ENCODE results near the gene HSPA1A.

Gene HSPA1A

DNA sequence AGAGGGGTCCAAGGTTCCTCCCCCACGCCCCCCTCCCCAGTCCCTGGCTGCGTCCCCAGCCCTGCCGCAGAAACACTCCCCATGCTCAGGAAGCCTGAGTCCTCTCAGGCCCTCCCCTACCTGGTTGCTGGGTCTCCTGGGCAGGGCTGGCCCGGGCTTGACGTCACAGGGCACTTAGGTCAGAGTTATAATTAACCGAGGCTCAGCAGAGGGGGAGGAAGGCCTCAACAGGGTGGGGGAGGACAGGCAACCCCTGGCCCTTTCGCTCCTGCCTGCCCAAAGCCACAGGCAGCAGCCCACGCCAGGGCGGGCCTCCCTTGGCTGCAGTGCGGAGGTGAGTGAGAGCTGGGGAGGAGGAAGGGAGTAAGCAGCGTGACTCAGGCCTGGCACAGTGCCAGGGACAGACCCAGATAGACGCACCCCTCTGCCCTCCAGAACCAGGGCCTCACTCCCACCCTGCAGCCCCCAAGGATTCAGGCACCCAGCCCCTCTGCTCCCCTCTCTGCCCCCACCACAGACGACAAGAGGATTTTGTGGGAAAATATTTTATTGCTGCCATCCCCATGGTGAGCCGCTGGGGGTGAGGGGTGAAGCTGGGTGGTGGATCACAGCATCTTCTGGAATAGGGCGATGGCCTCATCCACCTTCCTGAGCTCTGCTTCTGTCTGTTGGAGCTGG lies 38.2 kb upstream of the HSPA1A start, which contains the start of gene VWA7 (continued):
- TF ChIP-seq, protein P1, sequence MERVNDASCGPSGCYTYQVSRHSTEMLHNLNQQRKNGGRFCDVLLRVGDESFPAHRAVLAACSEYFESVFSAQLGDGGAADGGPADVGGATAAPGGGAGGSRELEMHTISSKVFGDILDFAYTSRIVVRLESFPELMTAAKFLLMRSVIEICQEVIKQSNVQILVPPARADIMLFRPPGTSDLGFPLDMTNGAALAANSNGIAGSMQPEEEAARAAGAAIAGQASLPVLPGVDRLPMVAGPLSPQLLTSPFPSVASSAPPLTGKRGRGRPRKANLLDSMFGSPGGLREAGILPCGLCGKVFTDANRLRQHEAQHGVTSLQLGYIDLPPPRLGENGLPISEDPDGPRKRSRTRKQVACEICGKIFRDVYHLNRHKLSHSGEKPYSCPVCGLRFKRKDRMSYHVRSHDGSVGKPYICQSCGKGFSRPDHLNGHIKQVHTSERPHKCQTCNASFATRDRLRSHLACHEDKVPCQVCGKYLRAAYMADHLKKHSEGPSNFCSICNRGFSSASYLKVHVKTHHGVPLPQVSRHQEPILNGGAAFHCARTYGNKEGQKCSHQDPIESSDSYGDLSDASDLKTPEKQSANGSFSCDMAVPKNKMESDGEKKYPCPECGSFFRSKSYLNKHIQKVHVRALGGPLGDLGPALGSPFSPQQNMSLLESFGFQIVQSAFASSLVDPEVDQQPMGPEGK (tag by site-specific recombination; IDR thresholded peaks at IDR 0.05) = peak; percentile 99
- TF ChIP-seq, protein P2, sequence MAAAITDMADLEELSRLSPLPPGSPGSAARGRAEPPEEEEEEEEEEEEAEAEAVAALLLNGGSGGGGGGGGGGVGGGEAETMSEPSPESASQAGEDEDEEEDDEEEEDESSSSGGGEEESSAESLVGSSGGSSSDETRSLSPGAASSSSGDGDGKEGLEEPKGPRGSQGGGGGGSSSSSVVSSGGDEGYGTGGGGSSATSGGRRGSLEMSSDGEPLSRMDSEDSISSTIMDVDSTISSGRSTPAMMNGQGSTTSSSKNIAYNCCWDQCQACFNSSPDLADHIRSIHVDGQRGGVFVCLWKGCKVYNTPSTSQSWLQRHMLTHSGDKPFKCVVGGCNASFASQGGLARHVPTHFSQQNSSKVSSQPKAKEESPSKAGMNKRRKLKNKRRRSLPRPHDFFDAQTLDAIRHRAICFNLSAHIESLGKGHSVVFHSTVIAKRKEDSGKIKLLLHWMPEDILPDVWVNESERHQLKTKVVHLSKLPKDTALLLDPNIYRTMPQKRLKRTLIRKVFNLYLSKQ (tag by site-specific recombination; IDR thresholded peaks at IDR 0.05; ENCODE audit: borderline replicate concordance) = no peak
- TF ChIP-seq BCL11B (tag by site-specific recombination; IDR thresholded peaks at IDR 0.05; ENCODE audit: low read depth) (no peak), GLIS2 (tag by site-specific recombination; IDR thresholded peaks at IDR 0.05) (peak; percentile 87), ZNF776 (tag by site-specific recombination; IDR thresholded peaks at IDR 0.05; ENCODE audit: borderline replicate concordance) (peak; percentile 97), ZNF341 (tag by site-specific recombination; IDR thresholded peaks at IDR 0.05; ENCODE audit: low read depth) (peak; percentile 63), ZNF311 (tag by site-specific recombination; IDR thresholded peaks at IDR 0.05; ENCODE audit: borderline replicate concordance) (peak; percentile 90), ZNF785 (tag by site-specific recombination; IDR thresholded peaks at IDR 0.05) (no peak), ZNF510 (tag by site-specific recombination; IDR thresholded peaks at IDR 0.05; ENCODE audit: insufficient replicate concordance) (no peak), KLF7 (tag by site-specific recombination; IDR thresholded peaks at IDR 0.05; ENCODE audit: borderline replicate concordance) (peak; percentile 82; the same call in 1 of the 2 replicates), ZNF768 (tag by site-specific recombination; IDR thresholded peaks at IDR 0.05) (no peak), ZNF626 (tag by site-specific recombination; IDR thresholded peaks at IDR 0.05) (no peak), WT1 (tag by site-specific recombination; IDR thresholded peaks at IDR 0.05) (peak; percentile 100), GLI2 (tag by site-specific recombination; IDR thresholded peaks at IDR 0.05; ENCODE audit: borderline replicate concordance, low read depth) (no peak), IKZF3 (tag by site-specific recombination; IDR thresholded peaks at IDR 0.05) (peak; percentile 87), ZFHX2 (tag by site-specific recombination; conservative IDR thresholded peaks at IDR 0.05) (peak; percentile 99), ZSCAN16 (tag by site-specific recombination; IDR thresholded peaks at IDR 0.05) (no peak), YY1 (tag by site-specific recombination; IDR thresholded peaks at IDR 0.05) (no peak), OSR2 (tag by site-specific recombination; IDR thresholded peaks at IDR 0.05) (peak; percentile 29; the same call in 1 of the 2 replicates), SP3 (tag by site-specific recombination; IDR thresholded peaks at IDR 0.05) (peak; percentile 74)
- TF ChIP-seq, protein P3, sequence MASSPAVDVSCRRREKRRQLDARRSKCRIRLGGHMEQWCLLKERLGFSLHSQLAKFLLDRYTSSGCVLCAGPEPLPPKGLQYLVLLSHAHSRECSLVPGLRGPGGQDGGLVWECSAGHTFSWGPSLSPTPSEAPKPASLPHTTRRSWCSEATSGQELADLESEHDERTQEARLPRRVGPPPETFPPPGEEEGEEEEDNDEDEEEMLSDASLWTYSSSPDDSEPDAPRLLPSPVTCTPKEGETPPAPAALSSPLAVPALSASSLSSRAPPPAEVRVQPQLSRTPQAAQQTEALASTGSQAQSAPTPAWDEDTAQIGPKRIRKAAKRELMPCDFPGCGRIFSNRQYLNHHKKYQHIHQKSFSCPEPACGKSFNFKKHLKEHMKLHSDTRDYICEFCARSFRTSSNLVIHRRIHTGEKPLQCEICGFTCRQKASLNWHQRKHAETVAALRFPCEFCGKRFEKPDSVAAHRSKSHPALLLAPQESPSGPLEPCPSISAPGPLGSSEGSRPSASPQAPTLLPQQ (tag by site-specific recombination; IDR thresholded peaks at IDR 0.05) = peak; percentile 68; the same call in 1 of the 2 replicates
- TF ChIP-seq, protein P4, sequence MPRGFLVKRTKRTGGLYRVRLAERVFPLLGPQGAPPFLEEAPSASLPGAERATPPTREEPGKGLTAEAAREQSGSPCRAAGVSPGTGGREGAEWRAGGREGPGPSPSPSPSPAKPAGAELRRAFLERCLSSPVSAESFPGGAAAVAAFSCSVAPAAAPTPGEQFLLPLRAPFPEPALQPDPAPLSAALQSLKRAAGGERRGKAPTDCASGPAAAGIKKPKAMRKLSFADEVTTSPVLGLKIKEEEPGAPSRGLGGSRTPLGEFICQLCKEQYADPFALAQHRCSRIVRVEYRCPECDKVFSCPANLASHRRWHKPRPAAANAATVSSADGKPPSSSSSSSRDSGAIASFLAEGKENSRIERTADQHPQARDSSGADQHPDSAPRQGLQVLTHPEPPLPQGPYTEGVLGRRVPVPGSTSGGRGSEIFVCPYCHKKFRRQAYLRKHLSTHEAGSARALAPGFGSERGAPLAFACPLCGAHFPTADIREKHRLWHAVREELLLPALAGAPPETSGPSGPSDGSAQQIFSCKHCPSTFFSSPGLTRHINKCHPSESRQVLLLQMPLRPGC (tag by site-specific recombination; IDR thresholded peaks at IDR 0.05) = peak; percentile 67; the same call in 1 of the 2 replicates
- TF ChIP-seq, protein P5, sequence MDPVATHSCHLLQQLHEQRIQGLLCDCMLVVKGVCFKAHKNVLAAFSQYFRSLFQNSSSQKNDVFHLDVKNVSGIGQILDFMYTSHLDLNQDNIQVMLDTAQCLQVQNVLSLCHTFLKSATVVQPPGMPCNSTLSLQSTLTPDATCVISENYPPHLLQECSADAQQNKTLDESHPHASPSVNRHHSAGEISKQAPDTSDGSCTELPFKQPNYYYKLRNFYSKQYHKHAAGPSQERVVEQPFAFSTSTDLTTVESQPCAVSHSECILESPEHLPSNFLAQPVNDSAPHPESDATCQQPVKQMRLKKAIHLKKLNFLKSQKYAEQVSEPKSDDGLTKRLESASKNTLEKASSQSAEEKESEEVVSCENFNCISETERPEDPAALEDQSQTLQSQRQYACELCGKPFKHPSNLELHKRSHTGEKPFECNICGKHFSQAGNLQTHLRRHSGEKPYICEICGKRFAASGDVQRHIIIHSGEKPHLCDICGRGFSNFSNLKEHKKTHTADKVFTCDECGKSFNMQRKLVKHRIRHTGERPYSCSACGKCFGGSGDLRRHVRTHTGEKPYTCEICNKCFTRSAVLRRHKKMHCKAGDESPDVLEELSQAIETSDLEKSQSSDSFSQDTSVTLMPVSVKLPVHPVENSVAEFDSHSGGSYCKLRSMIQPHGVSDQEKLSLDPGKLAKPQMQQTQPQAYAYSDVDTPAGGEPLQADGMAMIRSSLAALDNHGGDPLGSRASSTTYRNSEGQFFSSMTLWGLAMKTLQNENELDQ (tag by site-specific recombination; IDR thresholded peaks at IDR 0.05; ENCODE audit: low read depth) = no peak
- TF ChIP-seq, protein P6, sequence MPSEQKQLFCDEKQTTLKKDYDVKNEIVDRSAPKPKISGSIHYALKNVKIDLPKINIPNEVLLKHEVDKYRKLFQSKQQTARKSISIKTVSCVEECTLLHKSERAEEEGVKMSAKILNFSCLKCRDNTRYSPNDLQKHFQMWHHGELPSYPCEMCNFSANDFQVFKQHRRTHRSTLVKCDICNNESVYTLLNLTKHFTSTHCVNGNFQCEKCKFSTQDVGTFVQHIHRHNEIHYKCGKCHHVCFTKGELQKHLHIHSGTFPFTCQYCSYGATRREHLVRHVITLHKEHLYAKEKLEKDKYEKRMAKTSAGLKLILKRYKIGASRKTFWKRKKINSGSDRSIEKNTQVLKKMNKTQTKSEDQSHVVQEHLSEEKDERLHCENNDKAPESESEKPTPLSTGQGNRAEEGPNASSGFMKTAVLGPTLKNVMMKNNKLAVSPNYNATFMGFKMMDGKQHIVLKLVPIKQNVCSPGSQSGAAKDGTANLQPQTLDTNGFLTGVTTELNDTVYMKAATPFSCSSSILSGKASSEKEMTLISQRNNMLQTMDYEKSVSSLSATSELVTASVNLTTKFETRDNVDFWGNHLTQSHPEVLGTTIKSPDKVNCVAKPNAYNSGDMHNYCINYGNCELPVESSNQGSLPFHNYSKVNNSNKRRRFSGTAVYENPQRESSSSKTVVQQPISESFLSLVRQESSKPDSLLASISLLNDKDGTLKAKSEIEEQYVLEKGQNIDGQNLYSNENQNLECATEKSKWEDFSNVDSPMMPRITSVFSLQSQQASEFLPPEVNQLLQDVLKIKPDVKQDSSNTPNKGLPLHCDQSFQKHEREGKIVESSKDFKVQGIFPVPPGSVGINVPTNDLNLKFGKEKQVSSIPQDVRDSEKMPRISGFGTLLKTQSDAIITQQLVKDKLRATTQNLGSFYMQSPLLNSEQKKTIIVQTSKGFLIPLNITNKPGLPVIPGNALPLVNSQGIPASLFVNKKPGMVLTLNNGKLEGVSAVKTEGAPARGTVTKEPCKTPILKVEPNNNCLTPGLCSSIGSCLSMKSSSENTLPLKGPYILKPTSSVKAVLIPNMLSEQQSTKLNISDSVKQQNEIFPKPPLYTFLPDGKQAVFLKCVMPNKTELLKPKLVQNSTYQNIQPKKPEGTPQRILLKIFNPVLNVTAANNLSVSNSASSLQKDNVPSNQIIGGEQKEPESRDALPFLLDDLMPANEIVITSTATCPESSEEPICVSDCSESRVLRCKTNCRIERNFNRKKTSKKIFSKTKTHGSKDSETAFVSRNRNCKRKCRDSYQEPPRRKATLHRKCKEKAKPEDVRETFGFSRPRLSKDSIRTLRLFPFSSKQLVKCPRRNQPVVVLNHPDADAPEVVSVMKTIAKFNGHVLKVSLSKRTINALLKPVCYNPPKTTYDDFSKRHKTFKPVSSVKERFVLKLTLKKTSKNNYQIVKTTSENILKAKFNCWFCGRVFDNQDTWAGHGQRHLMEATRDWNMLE (tag by site-specific recombination; conservative IDR thresholded peaks at IDR 0.05; ENCODE audit: low read depth) = no peak

Data from HEK293 (cell line).